Thoracic aorta (tissue), 2 donors: ENCODE measurements around the gene PARD6B. TPM values are rescaled to one million over a fixed set of nuclear protein-coding genes. Genes with fewer than 3 reads are reported as not detected.
"Not testable (repeated sequence)": the region's sequence is repeated elsewhere in the genome, so short reads cannot be mapped to it uniquely, and the experiment has no call there.

Source experiments
- ATAC-seq: fragments of 150-250 bp; one replicate; pipeline ENCODE4 v1.8.0; 2017; ENCODE audit warnings: low read depth; ENCODE audit not compliant: insufficient number of reproducible peaks, low FRiP score
- DNase-seq: peaks from one replicate; pipeline ENCODE4 v3.0.0-alpha.2; 2020; ENCODE audit warnings: low spot score
- H3K27ac ChIP-seq, 2 donors: fragments of 200-600 bp; sonication (generic); 1 replicate in 1 of 2; 2 replicates in 1 of 2; pipeline ENCODE4 v1.5.1; 2016; ENCODE audit warnings: mild to moderate bottlenecking in 2 of 2, moderate library complexity in 2 of 2
- H3K27me3 ChIP-seq: fragments of 200-600 bp; sonication (generic); replicated peaks from 2 replicates; pipeline ENCODE4 v1.6.0; 2016; ENCODE audit warnings: mild to moderate bottlenecking; ENCODE audit not compliant: insufficient read depth
- H3K36me3 ChIP-seq: fragments of 200-600 bp; sonication (generic); one replicate; pipeline ENCODE4 v1.5.1; 2016
- H3K4me1 ChIP-seq, 2 donors: fragments of 200-600 bp; sonication (generic); 1 replicate in 1 of 2; 2 replicates in 1 of 2; pipeline versions ENCODE4 v1.5.1 to v1.6.0; 2016; ENCODE audit warnings: low read depth in 2 of 2, mild to moderate bottlenecking in 1 of 2; ENCODE audit not compliant: control insufficient read depth in 1 of 2
- H3K4me3 ChIP-seq: fragments of 200-600 bp; sonication (generic); 2 replicates; pipeline ENCODE4 v1.5.1; 2016; ENCODE audit warnings: mild to moderate bottlenecking
- H3K9me3 ChIP-seq: fragments of 200-600 bp; sonication (generic); 2 replicates; pipeline ENCODE4 v1.5.1; 2016
- total RNA-seq, 2 donors: library from RNA; depleted of rRNA; stranded (reverse); fragments of >200 nt; gene quantifications; one replicate each; pipeline versions ENCODE4 v1.1.0 to v1.2.3, GENCODE V29; 2016
- TF ChIP-seq, protein P1 (sequence below): fragments of 200-600 bp; sonication (generic); IDR thresholded peaks from one replicate; pipeline ENCODE4 v1.5.1; 2019; ENCODE audit warnings: antibody characterized with exemption

PARD6B gene
- total RNA-seq, 2 donors from 2014 or later: 2.8 to 10.7 TPM

DNA sequence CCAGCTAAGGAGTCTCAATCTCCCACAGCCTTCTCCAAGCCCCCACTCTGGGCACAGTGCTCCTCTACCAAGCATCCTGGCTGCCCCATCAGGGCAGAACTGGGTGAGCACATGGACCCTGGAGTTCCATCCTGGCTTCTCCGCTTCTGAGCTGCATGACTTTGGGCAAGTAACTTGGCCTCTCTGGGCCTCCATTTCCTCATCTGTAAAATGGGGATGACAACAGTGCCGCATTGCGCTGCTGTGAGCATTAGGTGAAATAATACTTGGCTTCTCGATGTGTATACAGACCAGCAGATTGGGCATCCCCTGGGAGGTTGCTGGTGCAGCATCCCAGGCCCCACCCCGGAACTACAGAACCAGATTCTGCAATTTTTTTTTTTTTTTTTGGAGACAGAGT lies 31.7 kb upstream of the PARD6B start:
- H3K27ac ChIP-seq: no peak overlapping the region
- TF ChIP-seq, protein P1, sequence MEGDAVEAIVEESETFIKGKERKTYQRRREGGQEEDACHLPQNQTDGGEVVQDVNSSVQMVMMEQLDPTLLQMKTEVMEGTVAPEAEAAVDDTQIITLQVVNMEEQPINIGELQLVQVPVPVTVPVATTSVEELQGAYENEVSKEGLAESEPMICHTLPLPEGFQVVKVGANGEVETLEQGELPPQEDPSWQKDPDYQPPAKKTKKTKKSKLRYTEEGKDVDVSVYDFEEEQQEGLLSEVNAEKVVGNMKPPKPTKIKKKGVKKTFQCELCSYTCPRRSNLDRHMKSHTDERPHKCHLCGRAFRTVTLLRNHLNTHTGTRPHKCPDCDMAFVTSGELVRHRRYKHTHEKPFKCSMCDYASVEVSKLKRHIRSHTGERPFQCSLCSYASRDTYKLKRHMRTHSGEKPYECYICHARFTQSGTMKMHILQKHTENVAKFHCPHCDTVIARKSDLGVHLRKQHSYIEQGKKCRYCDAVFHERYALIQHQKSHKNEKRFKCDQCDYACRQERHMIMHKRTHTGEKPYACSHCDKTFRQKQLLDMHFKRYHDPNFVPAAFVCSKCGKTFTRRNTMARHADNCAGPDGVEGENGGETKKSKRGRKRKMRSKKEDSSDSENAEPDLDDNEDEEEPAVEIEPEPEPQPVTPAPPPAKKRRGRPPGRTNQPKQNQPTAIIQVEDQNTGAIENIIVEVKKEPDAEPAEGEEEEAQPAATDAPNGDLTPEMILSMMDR: no peak
- no peaks in the 10 kb centered on the region for H3K27me3 ChIP-seq
- H3K4me1 ChIP-seq: no peaks in the 10 kb centered on the region
- no peaks in the 10 kb centered on the region for H3K9me3 ChIP-seq
- DNase-seq: no peak
- no peaks in the 10 kb centered on the region for H3K36me3 ChIP-seq
- H3K4me3 ChIP-seq: no peak overlapping the region
- no peak for ATAC-seq

DNA sequence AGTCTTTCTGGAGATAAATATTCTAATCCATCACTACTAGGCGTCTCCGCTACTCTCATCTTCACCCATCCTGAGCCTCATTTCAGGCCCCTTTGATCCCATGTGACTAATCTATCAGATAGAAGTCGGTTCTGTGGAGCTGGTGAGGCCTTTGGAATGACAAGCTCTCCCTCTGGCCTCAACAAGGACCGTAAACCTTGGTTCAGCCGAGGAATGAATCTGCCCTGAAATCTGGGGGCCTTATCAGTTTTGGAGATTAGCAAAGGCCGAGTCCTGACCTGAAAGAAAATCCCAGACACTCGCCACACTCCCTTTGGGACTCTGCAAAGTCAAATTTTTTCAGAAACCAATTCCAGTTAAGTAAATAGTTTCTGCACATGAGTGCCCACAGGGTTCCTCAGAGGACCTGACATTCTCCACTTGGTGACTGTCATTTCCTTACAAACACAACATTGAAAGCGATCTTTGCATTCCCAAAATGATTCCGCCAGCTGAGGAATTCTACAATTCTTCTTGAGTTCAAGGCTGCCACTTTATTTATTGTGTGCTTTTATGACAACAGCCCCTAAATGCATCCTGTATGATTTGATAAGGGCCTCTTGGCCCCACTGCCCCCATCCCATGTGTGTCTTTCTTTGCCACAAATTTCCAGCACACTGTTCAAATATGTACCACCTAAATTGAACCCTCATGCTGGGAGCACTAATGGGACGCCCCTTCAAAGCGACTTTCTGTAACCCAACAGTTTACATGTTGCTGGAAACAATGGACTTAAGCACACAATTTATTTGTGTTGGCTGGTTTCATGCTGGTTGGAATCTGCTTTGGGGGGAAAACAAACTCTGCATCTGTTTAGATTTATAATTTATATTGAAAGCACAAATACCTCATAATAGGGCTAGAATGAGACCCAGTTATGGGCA lies 30.1 kb upstream of the PARD6B start:
- Histone ChIP-seq H3K4me3 (no peak overlapping the region), H3K36me3 (no peaks in the 10 kb centered on the region), H3K27me3 (no peaks in the 10 kb centered on the region), H3K9me3 (no peaks in the 10 kb centered on the region), H3K27ac (no peak overlapping the region), H3K4me1 (no peaks in the 10 kb centered on the region)
- no peak for ATAC-seq
- TF ChIP-seq, protein P1: no peak
- DNase-seq: no peak

DNA sequence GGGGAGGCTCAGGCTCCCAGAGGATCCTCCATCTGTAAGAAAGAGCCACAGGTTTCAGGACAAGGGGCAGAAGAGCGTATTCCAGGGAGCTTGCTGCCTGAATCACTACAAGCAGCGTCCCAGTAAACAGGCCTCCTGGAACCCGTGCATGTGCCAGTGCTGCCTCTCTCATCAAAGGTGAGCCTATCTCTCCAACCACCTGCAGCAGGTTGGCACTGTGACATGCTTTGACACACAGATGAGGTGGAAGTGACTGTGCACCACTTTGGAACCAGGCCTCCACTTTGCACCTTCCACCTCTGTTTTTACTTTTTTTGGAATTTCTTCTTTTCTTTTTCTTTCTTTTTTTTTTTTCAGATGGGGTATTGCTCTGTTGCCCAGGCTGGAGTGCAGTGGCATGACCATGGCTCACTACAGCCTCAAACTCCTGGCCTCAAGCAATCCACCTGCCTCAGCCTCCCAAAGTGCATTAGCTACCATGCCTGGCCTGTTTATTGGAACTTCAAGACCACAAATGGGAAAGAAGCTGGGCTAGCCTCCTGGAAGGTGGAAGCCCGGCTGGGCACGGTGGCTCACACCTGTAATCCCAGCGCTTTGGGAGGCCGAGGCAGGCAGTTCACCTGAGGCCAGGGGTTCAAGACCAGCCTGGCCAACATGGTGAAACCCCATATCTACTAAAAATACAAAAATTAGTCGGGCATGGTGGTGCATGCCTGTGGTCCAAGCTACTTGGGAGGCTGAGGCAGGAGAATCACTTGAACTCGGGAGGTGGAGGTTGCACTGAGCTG lies 27.5 kb upstream of the PARD6B start:
- ATAC-seq, H3K36me3 ChIP-seq, H3K27ac ChIP-seq, H3K27me3 ChIP-seq, H3K9me3 ChIP-seq, H3K4me3 ChIP-seq, H3K4me1 ChIP-seq, DNase-seq: not testable (repeated sequence)

DNA sequence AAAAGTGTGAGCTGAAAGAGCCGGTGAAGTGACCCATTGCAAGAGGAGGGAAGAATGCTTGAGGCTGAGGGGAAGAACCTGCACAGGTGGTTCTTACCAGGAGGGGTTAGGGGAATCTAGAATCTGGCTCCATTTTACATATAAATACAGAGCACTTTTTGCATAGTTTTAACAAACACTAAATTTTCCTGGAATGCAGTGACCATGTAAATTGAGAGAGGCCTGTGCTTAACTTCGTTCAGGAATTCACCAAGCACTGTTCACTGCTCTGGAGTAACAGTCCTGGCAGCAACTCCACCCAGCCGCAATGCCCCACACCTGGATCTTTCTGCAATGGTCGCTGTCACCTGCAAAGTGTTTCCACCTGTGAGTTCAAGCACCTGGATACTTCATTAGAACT lies 26.9 kb upstream of the PARD6B start:
- DNase-seq: no peak
- ATAC-seq: no peak
- TF ChIP-seq, protein P1: no peak
- Histone ChIP-seq H3K27me3 (no peaks in the 10 kb centered on the region), H3K4me3 (no peak overlapping the region), H3K9me3 (no peaks in the 10 kb centered on the region), H3K27ac (no peak overlapping the region), H3K36me3 (no peaks in the 10 kb centered on the region), H3K4me1 (no peaks in the 10 kb centered on the region)

DNA sequence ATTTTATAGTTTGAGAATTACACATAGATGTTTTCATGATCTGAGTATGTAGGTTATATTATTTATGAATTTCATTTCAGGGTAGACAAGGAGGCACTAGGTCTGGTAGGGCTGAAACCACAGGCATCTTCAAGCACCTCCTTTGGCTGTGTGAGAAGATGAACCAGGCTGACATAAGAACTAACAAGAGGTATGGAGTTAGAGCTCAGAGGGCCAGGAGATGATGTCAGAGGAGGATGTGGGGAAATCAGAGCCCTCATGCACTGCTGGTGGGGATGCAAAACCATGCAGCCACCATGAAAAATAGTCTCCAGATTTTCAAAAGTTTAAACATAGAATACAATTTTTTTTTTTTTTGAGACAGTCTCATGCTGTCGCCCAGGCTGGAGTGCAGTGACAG lies 26.4 kb upstream of the PARD6B start:
- no peaks in the 10 kb centered on the region for H3K27me3 ChIP-seq
- ATAC-seq (no peak), DNase-seq (no peak)
- H3K4me1 ChIP-seq: no peaks in the 10 kb centered on the region
- no peak overlapping the region for H3K4me3 ChIP-seq
- no peaks in the 10 kb centered on the region for H3K9me3 ChIP-seq
- TF ChIP-seq, protein P1: no peak
- H3K36me3 ChIP-seq: no peaks in the 10 kb centered on the region
- no peak overlapping the region for H3K27ac ChIP-seq
